Neural progenitor cell (in vitro differentiated cells): ENCODE results near the gene CALN1. TPM values are rescaled to one million over a fixed set of nuclear protein-coding genes. Genes with fewer than 3 reads are reported as not detected.

Experiments
- DNase-seq: peaks from one replicate; pipeline ENCODE4 v3.0.0-alpha.2; 2016; ENCODE audit warnings: low spot score
- H2AFZ ChIP-seq: fragments of 200-600 bp; sonication (generic); replicated peaks from 2 replicates; pipeline ENCODE4 v1.6.1; 2016; ENCODE audit warnings: antibody characterized with exemption
- H3F3A ChIP-seq: fragments of 200-600 bp; sonication (generic); 2 replicates; pipeline ENCODE4 v1.6.1; 2016; ENCODE audit warnings: antibody characterized with exemption, low read depth
- H3K27ac ChIP-seq: fragments of 200-600 bp; sonication (generic); 2 replicates; pipeline ENCODE4 v1.5.1; 2016; ENCODE audit warnings: mild to moderate bottlenecking
- H3K27me3 ChIP-seq: fragments of 200-600 bp; sonication (generic); 2 replicates; pipeline ENCODE4 v1.6.1; 2016; ENCODE audit warnings: mild to moderate bottlenecking, moderate library complexity
- H3K36me3 ChIP-seq: fragments of 200-600 bp; sonication (generic); 2 replicates; pipeline ENCODE4 v1.5.1; 2016
- H3K4me1 ChIP-seq: fragments of 200-600 bp; sonication (generic); 2 replicates; pipeline ENCODE4 v1.6.1; 2016; ENCODE audit warnings: mixed run types
- H3K4me2 ChIP-seq: fragments of 200-600 bp; sonication (generic); 2 replicates; pipeline ENCODE4 v1.6.1; 2016
- H3K4me3 ChIP-seq: fragments of 200-600 bp; sonication (generic); 2 replicates; pipeline ENCODE4 v1.5.1; 2016
- H3K79me2 ChIP-seq: fragments of 200-600 bp; sonication (generic); 2 replicates; pipeline ENCODE4 v1.6.1; 2016; ENCODE audit warnings: low read depth
- H3K9ac ChIP-seq: fragments of 200-600 bp; sonication (generic); 2 replicates; pipeline ENCODE4 v1.6.1; 2016
- H3K9me3 ChIP-seq: fragments of 200-600 bp; sonication (generic); 2 replicates; pipeline ENCODE4 v1.5.1; 2016; ENCODE audit warnings: low read depth
- H4K20me1 ChIP-seq: fragments of 200-600 bp; sonication (generic); 2 replicates; pipeline ENCODE4 v1.6.1; 2016; ENCODE audit warnings: low read depth
- H3K27ac Mint-ChIP-seq: 3 replicates; pipeline ENCODE4 v1.8.0; 2021; ENCODE audit warnings: mixed read lengths
- H3K27me3 Mint-ChIP-seq: 2 replicates; pipeline ENCODE4 v1.8.0; 2022; ENCODE audit warnings: low read depth, mild to moderate bottlenecking, inconsistent platforms, moderate library complexity, mixed read lengths; ENCODE audit not compliant: insufficient read depth
- H3K36me3 Mint-ChIP-seq: 3 replicates; pipeline ENCODE4 v1.8.0; 2021; ENCODE audit warnings: mixed read lengths
- H3K4me1 Mint-ChIP-seq: 3 replicates; pipeline ENCODE4 v1.8.0; 2021; ENCODE audit warnings: mixed read lengths
- H3K4me3 Mint-ChIP-seq: 3 replicates; pipeline ENCODE4 v1.8.0; 2021; ENCODE audit warnings: mild to moderate bottlenecking, moderate library complexity, mixed read lengths
- H3K9me3 Mint-ChIP-seq: 3 replicates; pipeline ENCODE4 v1.8.0; 2020; ENCODE audit warnings: mixed read lengths
- EZH2 ChIP-seq: fragments of 200-600 bp; sonication (generic); IDR thresholded peaks from 2 replicates; pipeline ENCODE4 v1.6.1; 2017; ENCODE audit warnings: antibody characterized with exemption, mild to moderate bottlenecking, moderate library complexity
- EZH2phosphoT487 ChIP-seq: fragments of 200-600 bp; sonication (generic); IDR thresholded peaks from 2 replicates; pipeline ENCODE4 v1.6.1; 2017; ENCODE audit warnings: antibody characterized with exemption
- total RNA-seq: library from RNA; depleted of rRNA; stranded (reverse); fragments of >200 nt; gene quantifications from 2 replicates; pipeline ENCODE4 v1.2.3, GENCODE V29; 2015; ENCODE audit warnings: low replicate concordance
- TF ChIP-seq, protein P1 (sequence below): fragments of 200-600 bp; sonication (generic); IDR thresholded peaks from 2 replicates; pipeline ENCODE4 v1.5.1; 2017; ENCODE audit warnings: antibody characterized with exemption, mild to moderate bottlenecking

The CALN1 gene
- total RNA-seq, 1 donor from 2014 or later: 3.1 TPM

DNA sequence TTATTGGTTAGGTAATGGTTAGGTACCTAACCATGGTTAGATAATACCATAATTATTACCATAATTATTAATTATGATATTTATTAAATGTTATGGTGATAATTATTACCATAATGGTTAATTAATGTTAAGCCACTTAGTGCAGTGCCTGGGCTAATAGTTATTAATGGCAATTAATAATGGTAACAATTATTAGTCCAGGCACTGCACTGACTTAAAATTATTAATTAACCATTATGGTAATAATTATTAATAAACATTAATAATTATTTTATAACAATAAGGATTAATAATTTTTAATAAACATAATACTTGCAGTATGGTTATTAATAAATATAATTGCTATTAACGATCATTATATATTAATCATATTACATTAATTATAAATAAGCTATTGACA, 604.0 kb downstream of the CALN1 start:
- no peaks in the 10 kb centered on the region for H3K4me1 ChIP-seq
- Mint-ChIP-seq H3K27ac (no peak overlapping the region), H3K4me1 (no peaks in the 10 kb centered on the region), H3K9me3 (peaks cover 7% of the 10 kb centered on the region), H3K4me3 (no peak overlapping the region), H3K27me3 (peaks cover 2% of the 10 kb centered on the region), H3K36me3 (no peaks in the 10 kb centered on the region)
- no peak overlapping the region for H3K27ac ChIP-seq
- H2AFZ ChIP-seq: no peak overlapping the region
- no peak for DNase-seq
- no peaks in the 10 kb centered on the region for H3F3A ChIP-seq
- TF ChIP-seq EZH2phosphoT487 (no peak), EZH2 (no peak)
- TF ChIP-seq, protein P1, sequence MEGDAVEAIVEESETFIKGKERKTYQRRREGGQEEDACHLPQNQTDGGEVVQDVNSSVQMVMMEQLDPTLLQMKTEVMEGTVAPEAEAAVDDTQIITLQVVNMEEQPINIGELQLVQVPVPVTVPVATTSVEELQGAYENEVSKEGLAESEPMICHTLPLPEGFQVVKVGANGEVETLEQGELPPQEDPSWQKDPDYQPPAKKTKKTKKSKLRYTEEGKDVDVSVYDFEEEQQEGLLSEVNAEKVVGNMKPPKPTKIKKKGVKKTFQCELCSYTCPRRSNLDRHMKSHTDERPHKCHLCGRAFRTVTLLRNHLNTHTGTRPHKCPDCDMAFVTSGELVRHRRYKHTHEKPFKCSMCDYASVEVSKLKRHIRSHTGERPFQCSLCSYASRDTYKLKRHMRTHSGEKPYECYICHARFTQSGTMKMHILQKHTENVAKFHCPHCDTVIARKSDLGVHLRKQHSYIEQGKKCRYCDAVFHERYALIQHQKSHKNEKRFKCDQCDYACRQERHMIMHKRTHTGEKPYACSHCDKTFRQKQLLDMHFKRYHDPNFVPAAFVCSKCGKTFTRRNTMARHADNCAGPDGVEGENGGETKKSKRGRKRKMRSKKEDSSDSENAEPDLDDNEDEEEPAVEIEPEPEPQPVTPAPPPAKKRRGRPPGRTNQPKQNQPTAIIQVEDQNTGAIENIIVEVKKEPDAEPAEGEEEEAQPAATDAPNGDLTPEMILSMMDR: no peak
- H3K4me3 ChIP-seq: no peak overlapping the region
- H3K4me2 ChIP-seq: no peak overlapping the region
- no peaks in the 10 kb centered on the region for H3K9me3 ChIP-seq
- no peaks in the 10 kb centered on the region for H4K20me1 ChIP-seq
- H3K79me2 ChIP-seq: no peaks in the 10 kb centered on the region
- H3K36me3 ChIP-seq: no peaks in the 10 kb centered on the region
- no peak overlapping the region for H3K9ac ChIP-seq
- no peaks in the 10 kb centered on the region for H3K27me3 ChIP-seq

DNA sequence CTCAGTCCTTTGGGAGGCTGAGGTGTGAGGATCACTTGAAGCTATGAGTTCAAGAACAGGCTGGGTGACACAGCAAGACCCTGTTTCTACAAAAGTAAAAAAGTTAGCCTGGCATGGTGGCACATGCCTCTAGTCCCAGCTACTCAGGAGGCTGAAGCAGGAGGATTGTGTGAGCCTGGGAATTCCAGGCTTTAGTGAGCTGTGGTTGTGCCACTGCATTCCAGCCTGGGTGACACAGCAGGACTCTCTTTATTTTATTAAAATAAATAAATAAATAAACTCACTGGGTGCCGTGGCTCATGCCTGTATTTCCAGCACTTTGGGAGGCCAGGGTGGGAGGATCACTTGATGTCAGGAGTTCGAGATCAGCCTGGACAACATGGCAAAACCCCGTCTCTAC, 607.9 kb downstream of the CALN1 start:
- Histone ChIP-seq H4K20me1 (no peaks in the 10 kb centered on the region), H3K9me3 (no peaks in the 10 kb centered on the region), H3K36me3 (no peaks in the 10 kb centered on the region), H3K9ac (no peak overlapping the region), H3K27me3 (no peaks in the 10 kb centered on the region), H3K27ac (no peak overlapping the region), H2AFZ (no peak overlapping the region), H3K79me2 (no peaks in the 10 kb centered on the region), H3K4me3 (no peak overlapping the region), H3K4me1 (no peaks in the 10 kb centered on the region), H3K4me2 (no peak overlapping the region), H3F3A (no peaks in the 10 kb centered on the region)
- Mint-ChIP-seq H3K27ac (no peak overlapping the region), H3K36me3 (no peaks in the 10 kb centered on the region), H3K9me3 (peaks cover 7% of the 10 kb centered on the region), H3K4me3 (no peak overlapping the region), H3K4me1 (no peaks in the 10 kb centered on the region), H3K27me3 (peaks cover 4% of the 10 kb centered on the region)
- no peak for DNase-seq
- TF ChIP-seq EZH2: no peak
- TF ChIP-seq, protein P1: no peak
- TF ChIP-seq EZH2phosphoT487: no peak

- Mint-ChIP-seq H3K36me3 (no peaks in the 10 kb centered on the region), H3K4me3 (no peak overlapping the region), H3K27me3 (peaks cover 5% of the 10 kb centered on the region), H3K27ac (no peak overlapping the region), H3K9me3 (peaks cover 7% of the 10 kb centered on the region), H3K4me1 (no peaks in the 10 kb centered on the region)
- TF ChIP-seq EZH2 (no peak), EZH2phosphoT487 (no peak)
- TF ChIP-seq, protein P1: no peak
- Histone ChIP-seq H3K4me2 (no peak overlapping the region), H3K9me3 (no peaks in the 10 kb centered on the region), H3K9ac (no peak overlapping the region), H3K27ac (no peak overlapping the region), H3K36me3 (no peaks in the 10 kb centered on the region), H3F3A (no peaks in the 10 kb centered on the region), H3K27me3 (no peaks in the 10 kb centered on the region), H4K20me1 (no peaks in the 10 kb centered on the region), H2AFZ (no peak overlapping the region), H3K79me2 (no peaks in the 10 kb centered on the region), H3K4me1 (no peaks in the 10 kb centered on the region), H3K4me3 (no peak overlapping the region)
- DNase-seq: no peak
These were observed 610.2 kb downstream of the CALN1 start for GRCh38 chr7:71801976-71802375.

GRCh38 chr7:71800321-71800720, 611.8 kb downstream of the CALN1 start:
- Histone ChIP-seq H3F3A (no peaks in the 10 kb centered on the region), H3K36me3 (no peaks in the 10 kb centered on the region), H3K9me3 (no peaks in the 10 kb centered on the region), H3K4me2 (no peak overlapping the region), H3K4me3 (no peak overlapping the region), H3K27me3 (no peaks in the 10 kb centered on the region), H3K9ac (no peak overlapping the region), H3K4me1 (no peaks in the 10 kb centered on the region), H2AFZ (no peak overlapping the region), H3K79me2 (no peaks in the 10 kb centered on the region), H3K27ac (no peak overlapping the region), H4K20me1 (no peaks in the 10 kb centered on the region)
- peaks cover 3% of the 10 kb centered on the region for H3K27me3 Mint-ChIP-seq
- TF ChIP-seq EZH2phosphoT487 (no peak), EZH2 (no peak)
- TF ChIP-seq, protein P1: no peak
- H3K4me1 Mint-ChIP-seq: no peaks in the 10 kb centered on the region
- DNase-seq: no peak
- H3K27ac Mint-ChIP-seq: no peak overlapping the region
- H3K36me3 Mint-ChIP-seq: no peaks in the 10 kb centered on the region
- peaks cover 3% of the 10 kb centered on the region for H3K9me3 Mint-ChIP-seq
- H3K4me3 Mint-ChIP-seq: no peak overlapping the region
